ENCODE data around the gene ACKR3. TPM values are rescaled to one million over a fixed set of nuclear protein-coding genes. Genes with fewer than 3 reads are reported as not detected.

ACKR3 gene
- polyA plus RNA-seq, 1 experiment: 6.6 TPM

DNA sequence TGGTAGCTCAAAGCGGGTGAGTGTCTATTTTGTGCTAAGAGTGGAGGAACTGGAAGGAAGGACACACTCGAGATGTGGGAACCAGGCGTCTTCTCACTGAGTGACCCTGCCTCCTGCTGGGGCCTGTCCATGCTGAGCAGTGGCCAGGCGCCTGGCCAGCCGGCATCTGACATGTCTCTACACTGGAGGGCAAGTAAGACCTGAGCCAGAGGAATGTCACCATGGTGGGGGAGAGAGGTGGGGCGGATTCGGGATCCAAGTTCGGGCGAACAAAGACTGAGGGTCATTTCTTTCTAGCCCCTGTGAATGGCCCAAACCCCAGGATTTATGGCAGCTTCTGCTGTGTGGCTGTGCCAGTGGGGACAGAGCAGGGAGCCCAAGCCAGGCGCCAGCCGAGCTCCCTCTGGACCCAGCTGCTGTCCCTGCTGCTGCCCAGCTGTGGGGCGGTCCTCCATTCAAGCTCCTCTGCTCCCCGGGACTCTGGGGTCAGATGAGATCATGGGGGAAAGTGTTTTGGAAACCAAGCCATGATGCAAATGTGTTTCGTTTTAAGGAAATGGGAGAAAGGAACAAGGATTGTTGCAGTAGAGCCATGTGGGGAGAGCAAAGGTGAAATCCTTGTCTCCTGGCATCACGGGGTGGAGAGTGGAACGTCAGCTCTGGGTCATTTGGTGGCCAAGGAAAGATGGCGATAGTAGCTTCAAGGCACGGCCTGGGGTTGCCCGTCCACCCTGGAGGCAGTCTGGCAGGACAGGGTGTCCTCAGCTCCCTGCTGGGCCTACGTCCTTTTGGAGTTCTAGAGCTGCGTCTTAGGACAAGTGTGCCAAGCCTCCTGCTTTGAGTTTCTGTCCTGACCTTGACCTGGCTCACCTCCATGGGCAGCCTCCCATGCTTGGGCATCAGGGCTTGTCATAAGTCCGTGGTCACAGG lies 8.1 kb downstream of the ACKR3 start:
- H3K27me3 ChIP-seq (ENCODE audit: control insufficient read depth, insufficient read depth, low read length): peaks cover 3% of the 10 kb centered on the region; the same call in 1 of the 2 replicates
- ChIA-PET CTCF (no interaction called here), POLR2A (no interaction called here)
- TF ChIP-seq, protein P1, sequence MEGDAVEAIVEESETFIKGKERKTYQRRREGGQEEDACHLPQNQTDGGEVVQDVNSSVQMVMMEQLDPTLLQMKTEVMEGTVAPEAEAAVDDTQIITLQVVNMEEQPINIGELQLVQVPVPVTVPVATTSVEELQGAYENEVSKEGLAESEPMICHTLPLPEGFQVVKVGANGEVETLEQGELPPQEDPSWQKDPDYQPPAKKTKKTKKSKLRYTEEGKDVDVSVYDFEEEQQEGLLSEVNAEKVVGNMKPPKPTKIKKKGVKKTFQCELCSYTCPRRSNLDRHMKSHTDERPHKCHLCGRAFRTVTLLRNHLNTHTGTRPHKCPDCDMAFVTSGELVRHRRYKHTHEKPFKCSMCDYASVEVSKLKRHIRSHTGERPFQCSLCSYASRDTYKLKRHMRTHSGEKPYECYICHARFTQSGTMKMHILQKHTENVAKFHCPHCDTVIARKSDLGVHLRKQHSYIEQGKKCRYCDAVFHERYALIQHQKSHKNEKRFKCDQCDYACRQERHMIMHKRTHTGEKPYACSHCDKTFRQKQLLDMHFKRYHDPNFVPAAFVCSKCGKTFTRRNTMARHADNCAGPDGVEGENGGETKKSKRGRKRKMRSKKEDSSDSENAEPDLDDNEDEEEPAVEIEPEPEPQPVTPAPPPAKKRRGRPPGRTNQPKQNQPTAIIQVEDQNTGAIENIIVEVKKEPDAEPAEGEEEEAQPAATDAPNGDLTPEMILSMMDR (IDR thresholded peaks at IDR 0.05; ENCODE audit: insufficient read depth, low read depth, low read length): no peak
- H3K36me3 ChIP-seq (ENCODE audit: control insufficient read depth, insufficient read depth, low read length): no peaks in the 10 kb centered on the region
- no peak for DNase-seq (ENCODE audit: low read depth)
- no peak overlapping the region for H3K4me3 ChIP-seq (ENCODE audit: low read depth, low read length)

- TF ChIP-seq, protein P1 (IDR thresholded peaks at IDR 0.05; ENCODE audit: insufficient read depth, low read depth, low read length): no peak
- POLR2A ChIA-PET: no interaction called here
- no peak for DNase-seq (ENCODE audit: low read depth)
- Histone ChIP-seq H3K36me3 (ENCODE audit: control insufficient read depth, insufficient read depth, low read length) (no peaks in the 10 kb centered on the region), H3K27me3 (ENCODE audit: control insufficient read depth, insufficient read depth, low read length) (peaks cover 1% of the 10 kb centered on the region; the same call in 1 of the 2 replicates), H3K4me3 (ENCODE audit: low read depth, low read length) (no peak overlapping the region)
- CTCF ChIA-PET: no interaction called here
These were observed 8.8 kb downstream of the ACKR3 start for GRCh38 chr2:236578411-236578846.

- ChIA-PET CTCF (interaction anchor here (0.6 kb wide), 1 partner anchor 42 kb away, joined by 3 read pairs; no protein-coding TSS in a partner anchor), POLR2A (no interaction called here)
- H3K36me3 ChIP-seq (ENCODE audit: control insufficient read depth, insufficient read depth, low read length): no peaks in the 10 kb centered on the region
- TF ChIP-seq, protein P1 (IDR thresholded peaks at IDR 0.05; ENCODE audit: insufficient read depth, low read depth, low read length): no peak
- H3K4me3 ChIP-seq (ENCODE audit: low read depth, low read length): no peak overlapping the region
- no peaks in the 10 kb centered on the region for H3K27me3 ChIP-seq (ENCODE audit: control insufficient read depth, insufficient read depth, low read length)
- DNase-seq (ENCODE audit: low read depth): no peak
These were observed 9.6 kb downstream of the ACKR3 start for GRCh38 chr2:236579048-236579745.

- POLR2A ChIA-PET: no interaction called here
- H3K4me3 ChIP-seq (ENCODE audit: low read depth, low read length): no peak overlapping the region
- TF ChIP-seq, protein P1 (IDR thresholded peaks at IDR 0.05; ENCODE audit: insufficient read depth, low read depth, low read length): no peak
- CTCF ChIA-PET: no interaction called here
- no peak for DNase-seq (ENCODE audit: low read depth)
- no peaks in the 10 kb centered on the region for H3K27me3 ChIP-seq (ENCODE audit: control insufficient read depth, insufficient read depth, low read length)
- no peaks in the 10 kb centered on the region for H3K36me3 ChIP-seq (ENCODE audit: control insufficient read depth, insufficient read depth, low read length)
These were observed 10.2 kb downstream of the ACKR3 start for GRCh38 chr2:236579746-236580315.
